Measurements from ENCODE around the gene BARX1. TPM values are rescaled to one million over a fixed set of nuclear protein-coding genes. Genes with fewer than 3 reads are reported as not detected.

Gene BARX1, protein sequence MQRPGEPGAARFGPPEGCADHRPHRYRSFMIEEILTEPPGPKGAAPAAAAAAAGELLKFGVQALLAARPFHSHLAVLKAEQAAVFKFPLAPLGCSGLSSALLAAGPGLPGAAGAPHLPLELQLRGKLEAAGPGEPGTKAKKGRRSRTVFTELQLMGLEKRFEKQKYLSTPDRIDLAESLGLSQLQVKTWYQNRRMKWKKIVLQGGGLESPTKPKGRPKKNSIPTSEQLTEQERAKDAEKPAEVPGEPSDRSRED
- under 1 TPM; 0.20 to 0.28 TPM for total RNA-seq

DNA sequence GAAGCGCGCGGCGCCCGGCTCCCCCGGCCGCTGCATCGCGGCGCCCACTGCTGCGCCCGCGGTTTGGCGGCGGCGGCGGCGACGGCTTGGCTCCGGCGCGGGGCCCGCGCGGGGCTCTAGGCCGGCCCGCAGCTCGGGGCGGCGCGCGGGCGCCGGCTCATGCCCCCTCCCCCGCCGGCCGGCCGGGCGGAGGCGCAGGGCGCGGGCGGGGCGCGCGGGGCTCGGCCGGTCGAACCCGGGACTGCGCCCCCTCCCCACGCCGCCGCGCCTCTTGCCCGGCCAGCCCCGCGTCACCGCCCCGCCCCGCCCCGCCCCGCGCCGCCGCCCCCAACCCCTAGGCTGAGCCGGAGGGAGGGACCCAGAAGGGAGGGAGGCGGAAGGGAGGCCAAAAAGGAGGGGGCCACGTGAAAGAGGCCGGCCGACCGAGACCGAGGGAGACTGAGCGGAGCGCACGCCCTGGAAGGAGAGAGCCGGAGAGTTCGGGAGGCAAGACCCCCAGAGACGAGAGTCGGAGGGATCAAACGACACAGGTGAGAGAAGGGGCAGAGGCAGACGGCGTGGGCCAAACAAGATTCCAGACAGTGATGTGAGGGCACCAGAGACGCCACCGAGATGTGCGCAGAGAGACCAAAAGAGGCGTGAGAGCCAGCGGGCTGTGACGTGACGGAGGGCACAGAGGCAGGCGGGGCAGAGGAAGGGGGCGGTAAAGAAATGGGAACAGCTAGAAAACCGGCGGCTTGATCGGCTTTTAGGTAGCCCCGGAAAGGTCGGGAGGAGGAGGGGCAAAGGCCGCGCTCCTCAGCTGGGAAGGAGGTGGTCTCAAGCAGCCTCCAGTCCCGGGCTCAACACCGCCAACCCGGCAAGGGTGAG is at the start of gene BARX1:
TSS of gene BARX1 (minus strand) at position 245 of the 870 bp plus-strand sequence. CDS start at position 36, 209 bp downstream.
- ChIA-PET CTCF (no interaction called here), POLR2A (no interaction called here)
- H3K4me3 Mint-ChIP-seq: peak within 1 kb of the TSS; percentile 27
- H3K27ac Mint-ChIP-seq: no peak within 1 kb of the TSS
- H3K9me3 Mint-ChIP-seq: peaks cover 2% of the 10 kb centered on the region
- peaks cover 76% of the 10 kb centered on the region for H3K27me3 Mint-ChIP-seq
- no peak for DNase-seq
- peaks cover 45% of the 10 kb centered on the region for H3K4me1 Mint-ChIP-seq
- H3K36me3 Mint-ChIP-seq (ENCODE audit: low read depth): peaks cover 15% of the 10 kb centered on the region

DNA sequence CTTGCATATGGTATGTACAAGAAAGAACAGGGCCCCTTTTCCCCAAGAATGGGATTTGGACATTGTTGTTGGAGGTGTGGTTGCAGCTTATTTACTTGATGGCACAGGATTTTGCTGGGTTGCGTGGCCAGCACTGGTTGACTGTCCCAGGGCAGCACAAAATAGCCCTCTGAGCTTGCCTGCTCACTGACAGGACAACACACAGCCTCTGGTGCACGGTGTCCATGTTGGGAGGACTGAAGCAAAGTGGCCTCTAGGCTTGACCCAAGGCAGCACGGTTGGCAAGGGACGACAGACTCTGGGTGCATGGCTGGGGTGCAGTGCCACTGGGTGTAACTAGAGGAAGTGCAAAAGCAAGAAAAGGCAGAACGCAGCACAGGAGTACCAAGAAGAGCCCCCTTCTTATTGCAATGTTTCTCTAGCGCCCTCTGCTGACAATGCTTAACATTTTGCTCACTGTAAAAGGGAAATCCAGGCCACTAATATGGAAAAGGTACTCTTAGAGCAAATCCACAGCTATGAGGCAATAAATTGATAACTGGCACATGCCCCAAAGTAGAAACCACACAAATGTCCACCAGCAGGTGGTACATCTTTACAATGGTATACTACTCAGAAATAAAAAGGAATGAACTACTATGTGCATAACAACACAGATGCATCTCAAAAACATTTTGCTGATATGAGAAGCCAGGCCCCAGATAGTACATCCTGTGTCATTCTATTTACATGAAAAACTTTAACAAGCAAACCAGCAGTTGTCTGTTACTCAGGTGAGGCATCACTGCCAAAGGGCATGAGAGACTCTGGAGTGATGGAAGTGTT is 47.4 kb upstream of the BARX1 start:
- Mint-ChIP-seq H3K4me3 (no peak overlapping the region), H3K36me3 (ENCODE audit: low read depth) (no peaks in the 10 kb centered on the region), H3K27me3 (peaks cover 10% of the 10 kb centered on the region), H3K9me3 (no peaks in the 10 kb centered on the region), H3K4me1 (no peaks in the 10 kb centered on the region), H3K27ac (no peak overlapping the region)
- ChIA-PET POLR2A (interaction anchor here (0.8 kb wide), 1 partner anchor 211 kb away, joined by 3 read pairs; no protein-coding TSS in a partner anchor), CTCF (interaction anchor here (0.7 to 1.6 kb wide), 6 partner anchors 9 to 176 kb away, joined by 3 to 5 read pairs (median 4); no protein-coding TSS in a partner anchor)
- peak; percentile 23 for DNase-seq

DNA sequence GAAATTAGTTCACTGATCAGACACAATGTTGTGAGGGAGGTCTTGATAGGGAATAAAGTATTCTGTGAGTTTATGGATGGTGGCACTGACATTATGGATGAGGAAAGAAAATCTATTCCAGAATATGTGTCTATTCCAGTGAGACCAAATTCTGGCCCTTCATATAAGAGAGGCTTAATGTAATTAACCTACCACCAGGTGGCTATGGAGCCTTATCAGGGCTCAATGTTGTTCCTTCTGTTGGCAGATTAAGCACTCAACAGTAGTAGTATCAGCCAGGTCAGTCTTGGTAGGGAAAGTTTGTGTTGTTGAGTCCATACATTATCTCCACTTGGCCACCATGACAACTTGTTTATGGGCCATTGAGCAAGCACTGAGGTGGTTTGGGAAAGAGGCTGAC is 41.7 kb upstream of the BARX1 start:
- no peaks in the 10 kb centered on the region for H3K36me3 Mint-ChIP-seq (ENCODE audit: low read depth)
- ChIA-PET CTCF (no interaction called here), POLR2A (no interaction called here)
- H3K4me3 Mint-ChIP-seq: no peak overlapping the region
- H3K9me3 Mint-ChIP-seq: no peaks in the 10 kb centered on the region
- H3K4me1 Mint-ChIP-seq: no peaks in the 10 kb centered on the region
- H3K27me3 Mint-ChIP-seq: peaks cover 18% of the 10 kb centered on the region
- no peak for DNase-seq
- H3K27ac Mint-ChIP-seq: no peak overlapping the region

DNA sequence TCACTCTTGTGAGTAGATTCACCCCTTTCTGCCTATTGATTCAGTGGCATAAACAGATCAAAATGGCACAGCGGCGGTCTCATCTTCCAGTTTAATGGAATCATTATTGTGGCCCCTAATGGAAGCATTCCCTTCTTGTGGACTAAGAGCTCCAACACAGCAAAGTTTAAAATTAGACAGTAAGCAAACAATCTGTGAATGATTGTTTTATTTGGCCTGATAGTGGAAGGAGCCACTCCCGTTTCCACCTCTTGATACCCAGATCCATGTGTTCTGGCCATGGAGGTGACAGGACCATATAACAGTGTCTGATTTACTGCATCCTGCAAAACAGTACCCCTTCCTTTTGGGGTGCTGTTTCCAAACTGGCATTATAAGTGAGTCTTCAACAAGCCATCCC is 41.2 kb upstream of the BARX1 start:
- ChIA-PET CTCF (no interaction called here), POLR2A (no interaction called here)
- Mint-ChIP-seq H3K4me3 (no peak overlapping the region), H3K36me3 (ENCODE audit: low read depth) (no peaks in the 10 kb centered on the region), H3K9me3 (no peaks in the 10 kb centered on the region), H3K27me3 (peaks cover 19% of the 10 kb centered on the region), H3K4me1 (no peaks in the 10 kb centered on the region), H3K27ac (no peak overlapping the region)
- DNase-seq: no peak

DNA sequence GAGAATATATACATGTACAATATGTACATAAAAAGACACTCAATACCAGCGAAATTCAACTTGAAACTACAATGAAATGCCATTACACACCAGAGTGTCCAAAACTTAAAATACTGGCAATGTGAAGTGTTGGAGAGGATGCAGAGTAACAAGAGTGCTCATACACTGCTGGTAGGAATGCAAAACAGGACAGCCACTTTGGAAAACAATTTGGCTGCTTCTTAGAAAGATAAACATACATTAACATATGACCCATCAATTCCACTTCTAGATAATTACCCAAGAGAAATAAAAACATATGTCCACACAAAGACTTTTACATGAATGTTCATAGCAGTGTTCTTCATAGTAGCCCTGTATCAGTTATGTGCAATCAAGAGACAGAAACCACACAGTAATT is 39.4 kb upstream of the BARX1 start:
- POLR2A ChIA-PET: no interaction called here
- peaks cover 5% of the 10 kb centered on the region for H3K9me3 Mint-ChIP-seq
- H3K4me3 Mint-ChIP-seq: no peak overlapping the region
- peaks cover 3% of the 10 kb centered on the region for H3K36me3 Mint-ChIP-seq (ENCODE audit: low read depth)
- H3K4me1 Mint-ChIP-seq: no peaks in the 10 kb centered on the region
- DNase-seq: no peak
- CTCF ChIA-PET: no interaction called here
- no peak overlapping the region for H3K27ac Mint-ChIP-seq
- peaks cover 34% of the 10 kb centered on the region for H3K27me3 Mint-ChIP-seq

DNA sequence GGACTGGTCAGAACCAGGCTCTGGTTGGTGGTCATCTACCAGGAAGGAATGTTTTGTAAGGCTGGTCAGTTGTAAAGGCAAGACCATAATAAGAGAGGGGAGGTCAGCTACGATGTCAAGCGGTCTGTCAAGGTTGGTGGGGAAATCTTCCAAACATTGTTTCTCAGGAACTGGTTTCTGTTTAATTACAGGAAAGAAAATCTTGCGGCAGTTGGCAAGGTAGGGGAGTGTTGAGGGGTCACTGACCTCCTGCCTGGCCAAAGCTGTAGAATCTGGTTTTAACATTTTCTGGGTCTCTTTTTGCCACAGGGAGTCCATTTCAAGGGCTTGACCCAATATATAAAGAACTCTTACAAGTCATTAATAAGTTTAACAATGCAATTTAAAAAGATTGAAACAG is 39.0 kb upstream of the BARX1 start:
- Mint-ChIP-seq H3K4me1 (no peaks in the 10 kb centered on the region), H3K27me3 (peaks cover 36% of the 10 kb centered on the region), H3K4me3 (no peak overlapping the region), H3K9me3 (peaks cover 5% of the 10 kb centered on the region), H3K27ac (no peak overlapping the region), H3K36me3 (ENCODE audit: low read depth) (peaks cover 3% of the 10 kb centered on the region)
- POLR2A ChIA-PET: no interaction called here
- DNase-seq: no peak
- CTCF ChIA-PET: no interaction called here

DNA sequence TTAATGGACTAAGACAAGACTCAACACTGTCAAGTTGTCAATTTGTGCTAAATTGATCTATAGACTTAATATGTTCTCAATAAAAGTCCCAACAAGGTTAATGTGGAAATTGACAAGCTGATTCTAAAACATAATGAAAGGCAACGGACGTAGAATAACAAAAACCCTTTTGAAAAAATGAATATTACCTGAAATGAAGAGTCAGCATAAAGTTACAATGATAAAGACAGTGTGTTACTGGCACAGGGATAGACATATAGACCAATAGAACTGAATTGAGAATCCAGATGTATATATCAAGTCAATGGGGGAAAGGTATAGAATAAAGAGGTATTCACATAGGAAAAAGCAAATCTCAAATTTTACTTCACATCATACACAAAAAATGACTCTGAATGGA is 37.7 kb upstream of the BARX1 start:
- no peak overlapping the region for H3K27ac Mint-ChIP-seq
- CTCF ChIA-PET: interaction anchor here (1.0 kb wide), 1 partner anchor 9 kb away, joined by 4 read pairs; no protein-coding TSS in a partner anchor
- H3K4me1 Mint-ChIP-seq: no peaks in the 10 kb centered on the region
- no peak for DNase-seq
- H3K4me3 Mint-ChIP-seq: no peak overlapping the region
- POLR2A ChIA-PET: no interaction called here
- peaks cover 42% of the 10 kb centered on the region for H3K27me3 Mint-ChIP-seq
- peaks cover 5% of the 10 kb centered on the region for H3K9me3 Mint-ChIP-seq
- H3K36me3 Mint-ChIP-seq (ENCODE audit: low read depth): peaks cover 3% of the 10 kb centered on the region

DNA sequence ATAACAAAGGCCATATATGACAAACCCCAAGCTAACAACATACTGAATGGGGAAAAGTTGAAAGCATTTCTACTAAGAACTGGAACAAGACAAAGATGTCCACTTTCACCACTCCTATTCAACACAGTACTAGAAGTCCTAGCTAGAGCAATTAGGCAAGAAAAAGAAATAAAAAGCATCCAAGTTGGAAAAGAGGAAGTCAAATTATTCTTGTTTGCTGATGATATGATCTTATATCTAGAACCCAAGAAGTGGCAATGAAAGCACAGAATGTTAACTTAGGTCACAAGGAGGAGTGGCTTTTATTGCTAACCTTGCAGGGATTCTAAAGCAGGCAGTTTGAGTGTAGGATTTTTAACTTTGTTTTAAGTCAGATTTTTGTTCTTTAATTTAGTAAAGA is 35.3 kb upstream of the BARX1 start:
- peaks cover 52% of the 10 kb centered on the region for H3K27me3 Mint-ChIP-seq
- no peak for DNase-seq
- peaks cover 14% of the 10 kb centered on the region for H3K9me3 Mint-ChIP-seq
- H3K36me3 Mint-ChIP-seq (ENCODE audit: low read depth): peaks cover 8% of the 10 kb centered on the region
- no peak overlapping the region for H3K4me3 Mint-ChIP-seq
- CTCF ChIA-PET: no interaction called here
- POLR2A ChIA-PET: no interaction called here
- H3K27ac Mint-ChIP-seq: no peak overlapping the region
- no peaks in the 10 kb centered on the region for H3K4me1 Mint-ChIP-seq

DNA sequence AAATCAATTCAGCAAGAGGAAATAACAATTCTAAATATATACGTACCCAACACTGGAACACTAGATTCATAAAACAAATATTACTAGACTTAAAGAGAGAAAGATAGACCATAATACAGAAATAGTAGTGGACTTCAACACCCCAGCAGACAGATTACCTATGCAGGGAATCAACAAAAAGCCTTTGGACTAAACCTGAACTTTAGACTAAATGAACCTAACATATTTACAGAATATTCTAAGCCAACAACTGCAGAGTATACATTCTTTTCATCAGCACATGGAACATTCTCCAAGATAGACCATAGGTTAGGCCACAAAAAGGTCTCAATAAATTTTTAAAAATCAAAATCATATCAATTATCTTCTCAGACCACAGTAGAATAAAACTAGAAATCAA is 32.9 kb upstream of the BARX1 start:
- no peak for DNase-seq
- H3K36me3 Mint-ChIP-seq (ENCODE audit: low read depth): peaks cover 8% of the 10 kb centered on the region
- peaks cover 54% of the 10 kb centered on the region for H3K27me3 Mint-ChIP-seq
- no peaks in the 10 kb centered on the region for H3K4me1 Mint-ChIP-seq
- H3K4me3 Mint-ChIP-seq: no peak overlapping the region
- H3K9me3 Mint-ChIP-seq: peaks cover 14% of the 10 kb centered on the region
- POLR2A ChIA-PET: no interaction called here
- CTCF ChIA-PET: no interaction called here
- H3K27ac Mint-ChIP-seq: no peak overlapping the region

DNA sequence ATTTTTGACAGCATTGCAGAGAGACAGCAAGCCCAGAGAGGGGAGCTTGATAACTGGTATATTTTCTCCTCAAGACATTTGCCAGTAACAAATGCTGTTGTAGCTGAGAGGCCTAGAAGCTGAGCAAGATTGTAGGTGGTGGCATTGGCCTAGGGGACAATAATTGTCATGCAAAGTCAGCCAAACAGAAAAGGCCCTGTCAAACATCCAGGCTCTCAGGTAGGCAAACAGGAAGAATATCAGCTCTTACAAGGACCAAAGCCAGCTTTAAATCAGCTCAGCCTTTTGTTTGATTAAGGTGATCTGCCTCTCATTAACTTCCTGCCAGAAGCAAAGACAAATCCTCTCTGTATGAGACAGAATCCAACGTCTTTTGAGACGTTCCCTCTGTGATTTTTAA is 29.7 kb upstream of the BARX1 start:
- H3K36me3 Mint-ChIP-seq (ENCODE audit: low read depth): peaks cover 5% of the 10 kb centered on the region
- POLR2A ChIA-PET: no interaction called here
- H3K9me3 Mint-ChIP-seq: peaks cover 9% of the 10 kb centered on the region
- H3K27me3 Mint-ChIP-seq: peaks cover 46% of the 10 kb centered on the region
- DNase-seq: no peak
- H3K4me1 Mint-ChIP-seq: no peaks in the 10 kb centered on the region
- H3K27ac Mint-ChIP-seq: no peak overlapping the region
- CTCF ChIA-PET: interaction anchor here (0.6 kb wide), 1 partner anchor 18 kb away, joined by 3 read pairs; no protein-coding TSS in a partner anchor
- no peak overlapping the region for H3K4me3 Mint-ChIP-seq

DNA sequence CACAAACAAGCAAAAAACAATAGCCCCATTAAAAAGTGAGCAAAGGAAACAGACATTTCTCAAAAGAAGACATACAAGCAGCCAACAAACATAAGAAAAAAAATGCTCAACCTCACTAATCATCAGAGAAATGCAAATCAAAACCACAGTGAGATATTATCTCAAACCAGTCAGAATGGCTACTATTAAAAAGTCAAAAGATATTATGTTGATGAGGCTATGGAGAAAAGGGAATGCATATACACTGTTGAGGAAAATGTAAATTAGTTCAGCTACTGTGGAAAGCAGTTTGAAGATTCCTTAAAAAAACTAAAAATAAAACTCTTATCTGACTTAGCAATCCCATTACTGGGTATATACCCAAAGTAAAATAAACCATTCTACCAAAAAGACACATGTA is 28.7 kb upstream of the BARX1 start:
- ChIA-PET CTCF (no interaction called here), POLR2A (no interaction called here)
- no peak overlapping the region for H3K4me3 Mint-ChIP-seq
- H3K27ac Mint-ChIP-seq: no peak overlapping the region
- H3K4me1 Mint-ChIP-seq: no peaks in the 10 kb centered on the region
- peaks cover 39% of the 10 kb centered on the region for H3K27me3 Mint-ChIP-seq
- H3K36me3 Mint-ChIP-seq (ENCODE audit: low read depth): peaks cover 5% of the 10 kb centered on the region
- peaks cover 9% of the 10 kb centered on the region for H3K9me3 Mint-ChIP-seq
- DNase-seq: no peak

DNA sequence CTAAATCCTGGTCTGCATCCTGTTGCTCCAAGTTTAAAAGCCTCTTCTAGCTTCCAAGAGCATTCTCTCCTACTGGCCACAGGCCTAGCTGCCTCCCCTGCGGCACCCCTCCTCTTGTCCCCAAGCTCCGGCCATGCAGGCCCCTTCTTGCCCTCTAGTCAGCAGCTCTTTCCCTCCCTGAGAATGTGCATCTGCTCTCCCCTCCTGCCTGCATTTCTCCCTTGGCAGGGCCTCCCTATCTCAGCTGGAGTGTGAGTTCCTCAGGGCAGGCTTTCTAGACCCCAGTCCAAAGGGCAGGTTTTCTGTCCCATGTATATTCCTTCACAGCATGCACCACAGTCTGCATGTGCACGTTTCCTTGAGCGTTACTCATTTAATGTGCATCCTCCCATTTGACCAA is 24.6 kb upstream of the BARX1 start:
- no peak overlapping the region for H3K27ac Mint-ChIP-seq
- peaks cover 19% of the 10 kb centered on the region for H3K27me3 Mint-ChIP-seq
- POLR2A ChIA-PET: no interaction called here
- CTCF ChIA-PET: no interaction called here
- no peak overlapping the region for H3K4me3 Mint-ChIP-seq
- no peaks in the 10 kb centered on the region for H3K36me3 Mint-ChIP-seq (ENCODE audit: low read depth)
- no peaks in the 10 kb centered on the region for H3K9me3 Mint-ChIP-seq
- H3K4me1 Mint-ChIP-seq: no peaks in the 10 kb centered on the region
- DNase-seq: no peak

DNA sequence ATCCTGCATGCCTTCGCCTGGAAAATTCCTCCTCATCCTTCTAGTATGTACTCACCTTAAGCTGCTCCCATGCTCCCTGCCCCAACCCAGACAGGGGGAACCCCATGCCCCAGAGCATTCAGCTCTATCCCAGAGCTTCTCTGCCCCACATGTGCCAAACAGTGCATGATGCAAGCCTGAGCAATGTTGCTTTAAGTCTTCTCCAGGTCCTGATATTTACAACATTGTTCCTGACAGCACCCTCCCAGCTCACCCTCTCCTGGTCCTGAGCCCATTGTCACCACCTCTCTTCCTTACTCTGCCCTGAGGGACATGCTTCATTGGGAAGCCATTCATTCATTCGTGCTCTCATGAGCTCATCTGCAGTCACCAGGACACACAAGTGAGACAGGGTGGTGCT is 23.4 kb upstream of the BARX1 start:
- CTCF ChIA-PET: interaction anchor here (1.9 kb wide), 1 partner anchor 23 kb away, joined by 5 read pairs; no protein-coding TSS in a partner anchor
- POLR2A ChIA-PET: no interaction called here
- H3K9me3 Mint-ChIP-seq: no peaks in the 10 kb centered on the region
- H3K36me3 Mint-ChIP-seq (ENCODE audit: low read depth): no peaks in the 10 kb centered on the region
- no peak overlapping the region for H3K27ac Mint-ChIP-seq
- no peak overlapping the region for H3K4me3 Mint-ChIP-seq
- no peaks in the 10 kb centered on the region for H3K4me1 Mint-ChIP-seq
- no peak for DNase-seq
- H3K27me3 Mint-ChIP-seq: peaks cover 16% of the 10 kb centered on the region
